Activated CD4-positive, alpha-beta T cell treated with anti-CD3 and anti-CD28 coated beads, Interleukin-2, amount 10 ng/mL, durations not matched to agents 7 days and 5 days (primary cell): ENCODE results near the gene CCDC70. TPM values are rescaled to one million over a fixed set of nuclear protein-coding genes. Genes with fewer than 3 reads are reported as not detected.

Experiments
- CTCF ChIA-PET: fragments of 350-600 bp; sonication (Branson Sonifier 250); formaldehyde crosslinking; loops from one replicate; lab custom pipeline; 2021; ENCODE audit warnings: antibody characterized with exemption; lab: Charles Lee
- POLR2A ChIA-PET: fragments of 350-600 bp; sonication (Branson Sonifier 250); formaldehyde crosslinking; loops from one replicate; lab custom pipeline; 2021; ENCODE audit warnings: antibody characterized with exemption; lab: Charles Lee
- DNase-seq: peaks from one replicate; pipeline ENCODE4 v3.0.0-alpha.2; 2020
- H3K27ac Mint-ChIP-seq: one replicate; pipeline ENCODE4 v1.8.0; 2021; ENCODE audit warnings: mild to moderate bottlenecking, moderate library complexity, mixed read lengths
- H3K27me3 Mint-ChIP-seq: one replicate; pipeline ENCODE4 v1.8.0; 2021; ENCODE audit warnings: mixed read lengths
- H3K36me3 Mint-ChIP-seq: one replicate; pipeline ENCODE4 v1.8.0; 2021; ENCODE audit warnings: low read depth, mixed read lengths
- H3K4me1 Mint-ChIP-seq: one replicate; pipeline ENCODE4 v1.8.0; 2021; ENCODE audit warnings: mixed read lengths
- H3K4me3 Mint-ChIP-seq: one replicate; pipeline ENCODE4 v1.8.0; 2021; ENCODE audit warnings: mild to moderate bottlenecking, moderate library complexity, mixed read lengths
- H3K9me3 Mint-ChIP-seq: one replicate; pipeline ENCODE4 v1.8.0; 2021; ENCODE audit warnings: mixed read lengths
- total RNA-seq, 2 experiments: library from RNA; stranded (reverse); gene quantifications; one replicate each; pipeline ENCODE4 v1.2.3, GENCODE V29; 2021

The CCDC70 gene
- total RNA-seq, 2 experiments from 2014 or later = not detected

DNA sequence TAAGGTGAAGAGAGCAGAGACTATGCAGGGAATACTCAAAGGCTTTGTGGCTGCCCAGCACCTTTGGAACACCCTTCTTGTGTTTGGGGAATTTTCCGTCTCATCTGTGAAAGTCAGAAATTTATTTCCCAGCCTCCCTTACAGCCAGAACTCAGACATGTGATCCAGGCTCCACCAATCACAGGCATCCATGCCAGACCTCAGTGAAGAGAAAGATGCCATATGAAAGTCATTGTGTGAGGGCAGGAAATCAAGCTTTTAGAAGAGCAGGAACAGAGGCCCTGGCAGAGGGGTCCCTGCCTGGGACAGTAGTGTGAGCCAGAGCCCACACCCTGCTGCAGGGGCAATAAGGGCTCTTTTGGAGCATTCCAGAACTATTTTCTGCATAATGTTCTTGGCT, 12.1 kb downstream of the CCDC70 start:
- ChIA-PET POLR2A (no interaction called here), CTCF (interaction anchor here (1.0 to 1.6 kb wide), 2 partner anchors 10 kb away, joined by 3 to 6 read pairs; no protein-coding TSS in a partner anchor)
- Mint-ChIP-seq H3K4me1 (no peaks in the 10 kb centered on the region), H3K4me3 (no peak overlapping the region), H3K27me3 (peaks cover 3% of the 10 kb centered on the region), H3K36me3 (no peaks in the 10 kb centered on the region), H3K9me3 (no peaks in the 10 kb centered on the region), H3K27ac (no peak overlapping the region)
- DNase-seq = no peak

DNA sequence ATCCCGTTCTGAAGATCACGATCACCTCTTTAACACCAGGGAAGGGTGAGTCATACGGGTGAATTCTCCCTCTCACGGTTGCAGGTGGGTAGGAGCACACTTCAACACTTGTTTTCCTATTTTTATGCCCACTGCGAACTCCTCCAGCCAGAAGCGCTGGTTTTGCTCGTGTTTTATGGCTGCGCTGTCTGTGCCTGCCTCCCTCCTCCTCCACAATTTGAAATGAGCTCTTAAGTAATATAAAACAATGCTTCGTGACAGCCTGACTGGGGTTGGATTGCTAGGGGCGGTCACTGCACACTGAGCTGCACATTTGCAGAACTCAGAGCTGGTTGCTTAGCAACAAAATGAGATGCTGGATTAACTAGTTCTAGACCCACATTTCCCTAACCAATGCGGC, 12.9 kb downstream of the CCDC70 start:
- Mint-ChIP-seq H3K36me3 (no peaks in the 10 kb centered on the region), H3K9me3 (no peaks in the 10 kb centered on the region), H3K27ac (no peak overlapping the region), H3K4me3 (no peak overlapping the region), H3K27me3 (peaks cover 3% of the 10 kb centered on the region), H3K4me1 (peaks cover 3% of the 10 kb centered on the region)
- CTCF ChIA-PET = interaction anchor here (1.0 to 1.6 kb wide), 3 partner anchors 9 to 21 kb away, joined by 3 to 6 read pairs (median 4); no protein-coding TSS in a partner anchor
- no peak for DNase-seq
- POLR2A ChIA-PET = no interaction called here

GRCh38 chr13:51879133-51879532, 17.4 kb downstream of the CCDC70 start:
- CTCF ChIA-PET = no interaction called here
- H3K27me3 Mint-ChIP-seq = no peaks in the 10 kb centered on the region
- no peak overlapping the region for H3K4me3 Mint-ChIP-seq
- no peak overlapping the region for H3K27ac Mint-ChIP-seq
- DNase-seq = no peak
- no peaks in the 10 kb centered on the region for H3K36me3 Mint-ChIP-seq
- peaks cover 15% of the 10 kb centered on the region for H3K9me3 Mint-ChIP-seq
- POLR2A ChIA-PET = no interaction called here
- H3K4me1 Mint-ChIP-seq = peaks cover 3% of the 10 kb centered on the region

GRCh38 chr13:51881296-51881695, 19.5 kb downstream of the CCDC70 start:
- H3K4me3 Mint-ChIP-seq = no peak overlapping the region
- H3K27me3 Mint-ChIP-seq = peaks cover 5% of the 10 kb centered on the region
- DNase-seq = no peak
- H3K9me3 Mint-ChIP-seq = peaks cover 15% of the 10 kb centered on the region
- H3K27ac Mint-ChIP-seq = no peak overlapping the region
- ChIA-PET CTCF (interaction anchor here (1.9 kb wide), 2 partner anchors 10 to 34 kb away, joined by 5 to 6 read pairs; no protein-coding TSS in a partner anchor), POLR2A (no interaction called here)
- peaks cover 3% of the 10 kb centered on the region for H3K4me1 Mint-ChIP-seq
- H3K36me3 Mint-ChIP-seq = no peaks in the 10 kb centered on the region

GRCh38 chr13:51882570-51883225, 20.9 kb downstream of the CCDC70 start:
- Mint-ChIP-seq H3K36me3 (no peaks in the 10 kb centered on the region), H3K27me3 (peaks cover 9% of the 10 kb centered on the region), H3K4me3 (no peak overlapping the region), H3K27ac (no peak overlapping the region), H3K9me3 (peaks cover 15% of the 10 kb centered on the region), H3K4me1 (peaks cover 3% of the 10 kb centered on the region)
- CTCF ChIA-PET = interaction anchor here (1.3 to 1.9 kb wide), 3 partner anchors 8 to 36 kb away, joined by 5 to 6 read pairs (median 6); no protein-coding TSS in a partner anchor
- DNase-seq = no peak
- POLR2A ChIA-PET = interaction anchor here (0.6 kb wide), 1 partner anchor 287 kb away, joined by 6 read pairs; no protein-coding TSS in a partner anchor

DNA sequence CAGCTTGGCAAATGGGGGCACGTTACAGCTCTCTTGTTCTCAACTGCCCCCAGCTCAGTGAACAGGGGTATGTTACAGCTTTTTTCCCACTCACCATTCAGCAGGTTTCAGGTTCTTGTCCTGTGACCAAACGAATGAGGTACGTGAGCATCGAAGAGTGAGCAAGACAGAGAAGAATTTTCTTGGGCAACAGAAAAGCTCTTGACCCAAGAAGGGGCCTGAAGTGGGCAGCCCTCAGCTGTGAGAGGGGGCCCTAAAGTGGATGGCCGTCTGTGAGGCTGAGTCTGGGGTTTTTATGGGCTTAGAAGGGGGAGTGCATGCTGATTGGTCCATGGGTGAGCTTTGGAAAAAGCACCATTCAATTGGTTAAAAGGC, 21.4 kb downstream of the CCDC70 start:
- POLR2A ChIA-PET = interaction anchor here (0.6 kb wide), 1 partner anchor 286 kb away, joined by 6 read pairs; no protein-coding TSS in a partner anchor
- no peak overlapping the region for H3K4me3 Mint-ChIP-seq
- CTCF ChIA-PET = interaction anchor here (1.3 to 1.9 kb wide), 2 partner anchors 9 to 36 kb away, joined by 6 read pairs; no protein-coding TSS in a partner anchor

DNA sequence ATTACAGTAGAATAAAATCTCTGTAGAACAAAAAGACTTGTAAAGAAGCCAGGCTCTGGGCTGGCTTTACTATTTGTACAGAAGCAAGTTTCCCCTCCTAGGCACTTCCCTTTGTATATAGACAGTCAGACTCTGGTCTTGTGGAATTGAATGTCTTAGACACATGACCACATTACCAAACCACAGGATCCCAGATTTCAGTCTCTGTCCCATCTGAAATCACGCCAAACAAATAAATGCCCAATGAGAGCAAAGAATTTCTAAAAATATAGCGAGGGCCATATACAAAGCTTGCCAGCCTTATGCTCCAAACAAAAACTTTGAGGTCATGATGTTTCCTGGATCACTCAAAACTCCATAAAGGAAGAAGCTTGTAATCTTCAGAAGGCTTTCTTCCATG, 23.9 kb downstream of the CCDC70 start:
- Mint-ChIP-seq H3K27me3 (peaks cover 9% of the 10 kb centered on the region), H3K27ac (no peak overlapping the region), H3K36me3 (no peaks in the 10 kb centered on the region), H3K4me1 (no peaks in the 10 kb centered on the region), H3K9me3 (peaks cover 14% of the 10 kb centered on the region), H3K4me3 (no peak overlapping the region)
- DNase-seq = no peak
- ChIA-PET CTCF (no interaction called here), POLR2A (no interaction called here)

More for the DNA sequence above, 21.4 kb downstream of the CCDC70 start:
- Mint-ChIP-seq H3K9me3 (peaks cover 15% of the 10 kb centered on the region), H3K27me3 (peaks cover 9% of the 10 kb centered on the region), H3K4me1 (peaks cover 3% of the 10 kb centered on the region), H3K27ac (no peak overlapping the region), H3K36me3 (no peaks in the 10 kb centered on the region)
- no peak for DNase-seq

DNA sequence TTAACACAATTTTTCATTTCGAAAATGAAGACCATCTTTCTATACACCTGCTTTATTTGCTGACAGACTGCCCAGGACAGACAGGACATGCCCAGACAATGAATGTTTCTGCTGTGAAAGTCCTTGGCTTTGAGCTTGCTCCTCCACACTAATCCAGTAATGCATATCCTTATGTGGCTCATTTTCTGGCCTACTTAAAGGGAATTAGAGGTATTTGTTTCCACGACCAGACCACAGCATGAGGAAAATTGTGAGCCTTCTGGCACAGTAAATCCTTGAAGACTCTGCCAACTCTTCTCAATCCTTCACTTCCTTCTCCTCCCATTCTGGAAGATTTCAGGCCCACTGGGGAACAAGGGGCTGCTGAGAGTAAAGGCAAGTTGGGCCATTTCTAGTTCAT, 25.7 kb downstream of the CCDC70 start:
- POLR2A ChIA-PET = no interaction called here

GRCh38 chr13:51892657-51893056, 30.9 kb downstream of the CCDC70 start:
- POLR2A ChIA-PET = no interaction called here
- Mint-ChIP-seq H3K9me3 (no peaks in the 10 kb centered on the region), H3K27ac (no peak overlapping the region), H3K27me3 (no peaks in the 10 kb centered on the region), H3K4me1 (peaks cover 2% of the 10 kb centered on the region), H3K36me3 (no peaks in the 10 kb centered on the region), H3K4me3 (no peak overlapping the region)
- CTCF ChIA-PET = interaction anchor here (1.4 to 1.7 kb wide), 2 partner anchors 70 to 235 kb away, joined by 4 read pairs; no protein-coding TSS in a partner anchor
- no peak for DNase-seq

More for the DNA sequence above, 25.7 kb downstream of the CCDC70 start:
- peaks cover 9% of the 10 kb centered on the region for H3K27me3 Mint-ChIP-seq
- H3K4me3 Mint-ChIP-seq = no peak overlapping the region
- DNase-seq = no peak
- H3K36me3 Mint-ChIP-seq = no peaks in the 10 kb centered on the region
- peaks cover 7% of the 10 kb centered on the region for H3K9me3 Mint-ChIP-seq
- no peak overlapping the region for H3K27ac Mint-ChIP-seq
- CTCF ChIA-PET = no interaction called here
- H3K4me1 Mint-ChIP-seq = no peaks in the 10 kb centered on the region

DNA sequence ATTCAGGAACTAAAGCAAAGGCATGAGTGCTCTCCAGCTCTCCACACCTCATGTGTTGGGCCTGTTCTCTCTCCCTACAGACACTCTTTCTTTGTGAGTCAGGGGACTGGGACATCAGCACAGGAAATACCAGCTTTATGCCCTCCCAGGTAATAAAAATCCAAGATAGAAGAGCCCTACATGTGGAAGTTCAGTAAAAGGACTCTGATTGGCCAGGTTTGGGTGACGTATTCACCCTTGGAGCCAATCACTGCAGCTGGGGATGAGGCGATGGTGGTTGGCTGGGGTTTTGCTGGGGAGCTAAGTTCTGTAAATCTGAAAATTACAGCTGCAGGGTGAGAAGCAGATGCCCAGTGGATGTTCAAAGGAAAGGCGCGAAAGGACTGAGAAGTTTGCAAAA, 32.5 kb downstream of the CCDC70 start:
- Mint-ChIP-seq H3K9me3 (no peaks in the 10 kb centered on the region), H3K27ac (no peak overlapping the region), H3K4me3 (no peak overlapping the region), H3K36me3 (no peaks in the 10 kb centered on the region), H3K27me3 (no peaks in the 10 kb centered on the region), H3K4me1 (peaks cover 2% of the 10 kb centered on the region)
- ChIA-PET POLR2A (no interaction called here), CTCF (interaction anchor here (1.1 to 1.4 kb wide), 2 partner anchors 11 to 234 kb away, joined by 4 read pairs; no protein-coding TSS in a partner anchor)
- no peak for DNase-seq

GRCh38 chr13:51895906-51896888, 34.4 kb downstream of the CCDC70 start:
- CTCF ChIA-PET = interaction anchor here (1.2 kb wide), 1 partner anchor 232 kb away, joined by 7 read pairs; the partner anchor contains the start of gene NEK5
- no peak overlapping the region for H3K27ac Mint-ChIP-seq
- DNase-seq = peak; percentile 63

GRCh38 chr13:51900471-51900870, 38.7 kb downstream of the CCDC70 start:
- H3K27me3 Mint-ChIP-seq = peaks cover 13% of the 10 kb centered on the region
- H3K27ac Mint-ChIP-seq = no peak overlapping the region

More at GRCh38 chr13:51895906-51896888, 34.4 kb downstream of the CCDC70 start:
- Mint-ChIP-seq H3K4me1 (peaks cover 2% of the 10 kb centered on the region), H3K4me3 (no peak overlapping the region), H3K27me3 (peaks cover 7% of the 10 kb centered on the region), H3K36me3 (no peaks in the 10 kb centered on the region), H3K9me3 (no peaks in the 10 kb centered on the region)
- POLR2A ChIA-PET = no interaction called here

More at GRCh38 chr13:51900471-51900870, 38.7 kb downstream of the CCDC70 start:
- H3K36me3 Mint-ChIP-seq = no peaks in the 10 kb centered on the region
- peaks cover 10% of the 10 kb centered on the region for H3K4me1 Mint-ChIP-seq
- no peak for DNase-seq
- POLR2A ChIA-PET = no interaction called here
- CTCF ChIA-PET = no interaction called here
- no peak overlapping the region for H3K4me3 Mint-ChIP-seq
- no peaks in the 10 kb centered on the region for H3K9me3 Mint-ChIP-seq
